ENCODE data around the gene SCFD1. TPM values are rescaled to one million over a fixed set of nuclear protein-coding genes. Genes with fewer than 3 reads are reported as not detected.

SCFD1 gene
- total RNA-seq, 3 donors from 2014 or later (not counting 1 experiment from before 2014, with no cell fraction given): 97.0 to 106 (median 105) TPM

- peaks cover 4 to 11% of the 10 kb centered on the region in 2 donors for H3K9me3 Mint-ChIP-seq
- TF ChIP-seq CTCF (IDR thresholded peaks at IDR 0.05): no peak
- Histone ChIP-seq H3K4me3 (ENCODE audit: low read length) (no peak overlapping the region), H3K36me3 (ENCODE audit: control insufficient read depth, insufficient read depth, low read length) (no peaks in the 10 kb centered on the region), H3K9me3 (ENCODE audit: control insufficient read depth, insufficient read depth, low read length) (peaks cover 7% of the 10 kb centered on the region), H3K27me3 (ENCODE audit: control insufficient read depth, insufficient read depth, low read length) (no peaks in the 10 kb centered on the region), H3K4me1 (ENCODE audit: control insufficient read depth, insufficient read depth, low read length) (no peaks in the 10 kb centered on the region), H3K27ac (ENCODE audit: low read length) (no peak overlapping the region)
- intact Hi-C loops (cut with micrococcal nuclease): no loop called here
- no peak for ATAC-seq
- no peak overlapping the region for H3K27ac Mint-ChIP-seq
- peaks cover 13% of the 10 kb centered on the region for H3K36me3 Mint-ChIP-seq
- DNase-seq: no peak
- peaks cover 16 to 32% of the 10 kb centered on the region in 2 donors for H3K27me3 Mint-ChIP-seq (ENCODE audit: low read depth in 2 of 2)
- no peak overlapping the region for H3K4me3 Mint-ChIP-seq
- no peaks in the 10 kb centered on the region for H3K4me1 Mint-ChIP-seq
- 85% methylated on average over 4 of the region's 4 CpGs for WGBS (ENCODE audit: insufficient coverage)
Measured at GRCh38 chr14:30767624-30768023, 145.5 kb downstream of the SCFD1 start.

- Mint-ChIP-seq H3K9me3 (peaks cover under 1 to 7% of the 10 kb centered on the region in 2 donors), H3K4me3 (no peak overlapping the region), H3K36me3 (peaks cover 8% of the 10 kb centered on the region), H3K4me1 (no peaks in the 10 kb centered on the region), H3K27me3 (ENCODE audit: low read depth in 2 of 2) (peaks cover 16 to 33% of the 10 kb centered on the region in 2 donors), H3K27ac (no peak overlapping the region)
- H3K4me3 ChIP-seq (ENCODE audit: low read length): no peak overlapping the region
- no peak overlapping the region for H3K27ac ChIP-seq (ENCODE audit: low read length)
- intact Hi-C loops (cut with micrococcal nuclease): no loop called here
- no peak for TF ChIP-seq CTCF (IDR thresholded peaks at IDR 0.05)
- DNase-seq (no peak), ATAC-seq (no peak)
- H3K36me3 ChIP-seq (ENCODE audit: control insufficient read depth, insufficient read depth, low read length): no peaks in the 10 kb centered on the region
- H3K9me3 ChIP-seq (ENCODE audit: control insufficient read depth, insufficient read depth, low read length): peaks cover 3% of the 10 kb centered on the region
- WGBS (ENCODE audit: insufficient coverage): 88% methylated on average over 1 of the region's 1 CpG
- no peaks in the 10 kb centered on the region for H3K4me1 ChIP-seq (ENCODE audit: control insufficient read depth, insufficient read depth, low read length)
- H3K27me3 ChIP-seq (ENCODE audit: control insufficient read depth, insufficient read depth, low read length): no peaks in the 10 kb centered on the region
Measured at GRCh38 chr14:30768791-30769190, 146.7 kb downstream of the SCFD1 start.

DNA sequence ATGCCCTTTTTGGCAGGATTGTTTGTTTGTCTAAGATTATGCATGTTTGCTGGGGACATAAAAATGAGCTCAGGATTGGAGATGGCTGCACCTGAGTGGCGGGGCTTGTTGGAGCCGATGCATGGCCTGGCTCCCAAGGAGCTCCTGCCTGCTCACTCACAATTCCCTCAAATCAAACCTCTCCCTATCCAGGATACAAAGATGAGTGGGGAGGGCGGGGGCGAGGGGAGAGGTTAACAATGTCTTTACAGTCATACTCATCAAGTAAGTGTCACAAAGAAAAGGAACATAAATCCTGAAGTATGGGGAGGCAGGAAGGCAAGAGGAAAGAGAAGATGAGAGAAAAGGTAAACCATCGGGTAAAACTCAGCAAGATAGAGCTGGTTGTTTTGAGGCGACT is 148.3 kb downstream of the SCFD1 start:
- no peaks in the 10 kb centered on the region for H3K27me3 ChIP-seq (ENCODE audit: control insufficient read depth, insufficient read depth, low read length)
- H3K9me3 ChIP-seq (ENCODE audit: control insufficient read depth, insufficient read depth, low read length): peaks cover 3% of the 10 kb centered on the region
- no peaks in the 10 kb centered on the region for H3K4me1 ChIP-seq (ENCODE audit: control insufficient read depth, insufficient read depth, low read length)
- H3K27me3 Mint-ChIP-seq (ENCODE audit: low read depth in 2 of 2): peaks cover 12 to 20% of the 10 kb centered on the region in 2 donors
- no peaks in the 10 kb centered on the region for H3K36me3 ChIP-seq (ENCODE audit: control insufficient read depth, insufficient read depth, low read length)
- 74% methylated on average over 2 of the region's 6 CpGs for whole genome bisulfite sequencing (ENCODE audit: insufficient coverage)
- no peaks in the 10 kb centered on the region for H3K36me3 Mint-ChIP-seq
- no peak overlapping the region for H3K4me3 Mint-ChIP-seq
- no peak for TF ChIP-seq CTCF (IDR thresholded peaks at IDR 0.05)
- H3K27ac ChIP-seq (ENCODE audit: low read length): no peak overlapping the region
- no peak overlapping the region for H3K4me3 ChIP-seq (ENCODE audit: low read length)
- no peaks in the 10 kb centered on the region for H3K4me1 Mint-ChIP-seq
- no peaks in the 10 kb centered on the region for H3K9me3 Mint-ChIP-seq
- no peak overlapping the region for H3K27ac Mint-ChIP-seq
- intact Hi-C loops (cut with micrococcal nuclease): no loop called here
- DNase-seq: no peak
- no peak for ATAC-seq

- DNase-seq (no peak), ATAC-seq (no peak)
- Mint-ChIP-seq H3K27ac (no peak overlapping the region), H3K36me3 (no peaks in the 10 kb centered on the region), H3K4me3 (no peak overlapping the region), H3K27me3 (ENCODE audit: low read depth in 2 of 2) (peaks cover 9 to 20% of the 10 kb centered on the region in 2 donors), H3K4me1 (no peaks in the 10 kb centered on the region), H3K9me3 (no peaks in the 10 kb centered on the region)
- no peak for TF ChIP-seq CTCF (IDR thresholded peaks at IDR 0.05)
- 83% methylated on average over 5 of the region's 5 CpGs for WGBS (ENCODE audit: insufficient coverage)
- intact Hi-C loops (cut with micrococcal nuclease): no loop called here
- H3K9me3 ChIP-seq (ENCODE audit: control insufficient read depth, insufficient read depth, low read length): no peaks in the 10 kb centered on the region
- no peaks in the 10 kb centered on the region for H3K4me1 ChIP-seq (ENCODE audit: control insufficient read depth, insufficient read depth, low read length)
- no peaks in the 10 kb centered on the region for H3K36me3 ChIP-seq (ENCODE audit: control insufficient read depth, insufficient read depth, low read length)
- no peak overlapping the region for H3K27ac ChIP-seq (ENCODE audit: low read length)
- H3K27me3 ChIP-seq (ENCODE audit: control insufficient read depth, insufficient read depth, low read length): no peaks in the 10 kb centered on the region
- H3K4me3 ChIP-seq (ENCODE audit: low read length): no peak overlapping the region
Measured at GRCh38 chr14:30771595-30771994, 149.5 kb downstream of the SCFD1 start.
